Measurements from ENCODE around the gene NUPR1.

DNA sequence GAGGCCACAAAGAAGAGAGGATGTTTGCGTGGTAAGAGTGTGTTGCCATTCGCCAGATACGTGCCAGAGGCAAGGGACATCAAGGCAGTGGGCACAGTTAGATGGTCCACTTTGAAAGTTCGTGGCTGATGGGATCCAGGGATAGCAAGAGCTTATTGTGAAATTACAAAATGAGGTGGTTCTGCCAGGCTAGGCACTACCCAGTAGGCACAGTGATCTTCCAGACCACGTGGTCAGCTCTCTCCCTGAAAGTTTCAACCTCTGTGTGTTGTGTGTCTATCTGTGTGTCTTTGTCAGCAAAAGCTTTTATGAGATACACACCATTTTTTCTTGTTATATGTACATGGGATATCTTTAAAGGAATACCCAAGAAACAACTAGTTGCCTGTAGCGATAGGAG is 24.4 kb upstream of the NUPR1 start:
- TF ChIP-seq, protein P1, sequence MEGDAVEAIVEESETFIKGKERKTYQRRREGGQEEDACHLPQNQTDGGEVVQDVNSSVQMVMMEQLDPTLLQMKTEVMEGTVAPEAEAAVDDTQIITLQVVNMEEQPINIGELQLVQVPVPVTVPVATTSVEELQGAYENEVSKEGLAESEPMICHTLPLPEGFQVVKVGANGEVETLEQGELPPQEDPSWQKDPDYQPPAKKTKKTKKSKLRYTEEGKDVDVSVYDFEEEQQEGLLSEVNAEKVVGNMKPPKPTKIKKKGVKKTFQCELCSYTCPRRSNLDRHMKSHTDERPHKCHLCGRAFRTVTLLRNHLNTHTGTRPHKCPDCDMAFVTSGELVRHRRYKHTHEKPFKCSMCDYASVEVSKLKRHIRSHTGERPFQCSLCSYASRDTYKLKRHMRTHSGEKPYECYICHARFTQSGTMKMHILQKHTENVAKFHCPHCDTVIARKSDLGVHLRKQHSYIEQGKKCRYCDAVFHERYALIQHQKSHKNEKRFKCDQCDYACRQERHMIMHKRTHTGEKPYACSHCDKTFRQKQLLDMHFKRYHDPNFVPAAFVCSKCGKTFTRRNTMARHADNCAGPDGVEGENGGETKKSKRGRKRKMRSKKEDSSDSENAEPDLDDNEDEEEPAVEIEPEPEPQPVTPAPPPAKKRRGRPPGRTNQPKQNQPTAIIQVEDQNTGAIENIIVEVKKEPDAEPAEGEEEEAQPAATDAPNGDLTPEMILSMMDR (optimal IDR thresholded peaks at IDR 0.05 in 1 of 3, IDR thresholded peaks at IDR 0.05 in 1 of 3, conservative IDR thresholded peaks at IDR 0.05 in 1 of 3; ENCODE audit: extremely low read depth in 1 of 3, insufficient read depth in 2 of 3, low read length in 3 of 3) = no peak
- no peak for TF ChIP-seq EZH2 (IDR thresholded peaks at IDR 0.05; ENCODE audit: low read length)
